Cardiac fibroblast (primary cell): ENCODE data around the gene ESAM.

Source experiments
- DNase-seq, 2 donors: peaks; one replicate each; pipeline versions ENCODE4 v3.0.0 to v3.0.0-alpha.2; 2010; ENCODE audit warnings: low read depth in 2 of 2
- H3K4me3 ChIP-seq, 2 donors: replicated peaks in 1 of 2; 1 replicate in 1 of 2; 2 replicates in 1 of 2; pipeline ENCODE4 v1.5.1; 2011; ENCODE audit warnings: low read depth in 2 of 2, low read length in 2 of 2, mild to moderate bottlenecking in 2 of 2, moderate library complexity in 1 of 2
- CTCF ChIP-seq: IDR thresholded peaks from one replicate; pipeline ENCODE4 v1.5.1; 2011; ENCODE audit warnings: low read depth, mild to moderate bottlenecking, low read length, inconsistent platforms

Gene ESAM

DNA sequence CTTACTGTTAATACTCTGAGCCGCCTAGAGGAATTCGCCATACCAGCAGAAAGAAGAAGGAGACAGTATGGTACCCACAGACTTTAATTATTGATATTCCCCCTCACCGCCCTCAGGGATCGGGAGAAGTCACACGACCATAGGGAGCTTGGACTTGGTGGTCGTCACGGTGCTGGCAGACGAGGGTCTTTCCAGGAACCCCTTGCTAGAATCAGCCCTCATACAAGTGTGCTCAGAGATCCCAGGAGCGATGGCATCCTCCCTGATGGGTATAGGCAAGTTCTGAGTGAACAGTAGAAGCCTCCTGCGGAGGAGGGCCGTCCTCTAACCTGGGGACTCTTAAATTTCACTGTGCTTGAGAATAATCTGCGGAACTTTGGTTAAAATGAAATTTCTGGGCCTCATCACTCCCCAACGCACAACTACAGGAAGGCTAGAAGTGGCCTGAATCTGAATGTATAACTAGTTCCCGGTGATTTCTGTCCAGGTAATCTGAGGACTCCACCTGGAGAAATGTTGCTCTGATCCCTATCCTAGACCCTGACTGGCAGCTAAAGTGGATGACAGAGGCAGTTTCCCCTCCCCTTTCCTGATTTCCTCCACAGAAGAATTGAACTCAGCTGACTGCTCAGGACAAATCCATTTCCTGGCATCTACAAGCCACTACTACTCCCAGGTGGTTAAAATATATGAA is 14.5 kb downstream of the ESAM start:
- no peak overlapping the region for H3K4me3 ChIP-seq
- DNase-seq, result no peak
- no peak for TF ChIP-seq CTCF

- DNase-seq, result peak; percentile 67 to 74
- peak; percentile 36 for TF ChIP-seq CTCF
- peak overlapping the region; percentile 49 to 51 for H3K4me3 ChIP-seq
Observed at GRCh38 chr11:124746621-124747243, 15.4 kb downstream of the ESAM start.

- no peak for TF ChIP-seq CTCF
- no peak for DNase-seq
- peak overlapping the region; percentile 49 to 51 for H3K4me3 ChIP-seq
Observed at GRCh38 chr11:124745835-124746620, 16.1 kb downstream of the ESAM start.

- DNase-seq, result no peak
- H3K4me3 ChIP-seq, result no peak overlapping the region
- no peak for TF ChIP-seq CTCF
Observed at GRCh38 chr11:124745270-124745834, 16.7 kb downstream of the ESAM start.

DNA sequence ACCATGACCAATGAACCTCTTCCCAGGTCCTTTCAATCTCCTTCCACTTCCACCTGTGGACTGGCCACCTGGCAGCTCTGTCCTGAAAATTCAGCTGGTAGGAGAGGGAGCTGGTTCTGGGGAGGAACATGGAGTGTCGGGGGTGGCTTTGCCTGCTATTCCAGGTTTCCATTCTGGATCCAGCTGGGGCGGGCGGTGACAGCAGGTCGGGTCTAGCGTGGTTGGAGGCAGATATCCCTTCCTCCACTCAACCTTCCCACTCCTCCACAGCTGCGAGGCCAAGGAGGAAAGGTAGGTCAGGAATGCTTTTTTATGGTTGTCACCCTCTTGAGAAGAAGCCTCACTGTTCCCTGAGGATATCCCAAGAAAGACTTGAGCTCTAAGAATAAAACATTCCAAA is 19.0 kb downstream of the ESAM start:
- DNase-seq, result no peak
- TF ChIP-seq CTCF, result no peak
- no peak overlapping the region for H3K4me3 ChIP-seq

GRCh38 chr11:124742555-124742954 is 19.5 kb downstream of the ESAM start:
- H3K4me3 ChIP-seq, result no peak overlapping the region
- no peak for TF ChIP-seq CTCF
- DNase-seq, result no peak
